Right renal cortex interstitium (tissue), 3 donors: ENCODE data around the gene NTF3. TPM values are rescaled to one million over a fixed set of nuclear protein-coding genes. Genes with fewer than 3 reads are reported as not detected.
A peak's percentile ranks its signal among the peaks of the same experiment; 100 is the strongest.

Source experiments
- DNase-seq, 3 donors: peaks; one replicate each; pipeline ENCODE4 v3.0.0-alpha.2; 2013; ENCODE audit warnings: low read depth in 3 of 3, low spot score in 2 of 3
- polyA plus RNA-seq, 3 donors: library from polyadenylated mRNA; unstranded; fragments of 120-200 nt; gene quantifications; one replicate each; pipeline ENCODE4 v1.2.1, GENCODE V29; 2013; ENCODE audit not compliant: insufficient read length in 3 of 3

NTF3 gene
- polyA plus RNA-seq, 3 donors, result 4.3 to 5.4 (median 4.7) TPM

DNA sequence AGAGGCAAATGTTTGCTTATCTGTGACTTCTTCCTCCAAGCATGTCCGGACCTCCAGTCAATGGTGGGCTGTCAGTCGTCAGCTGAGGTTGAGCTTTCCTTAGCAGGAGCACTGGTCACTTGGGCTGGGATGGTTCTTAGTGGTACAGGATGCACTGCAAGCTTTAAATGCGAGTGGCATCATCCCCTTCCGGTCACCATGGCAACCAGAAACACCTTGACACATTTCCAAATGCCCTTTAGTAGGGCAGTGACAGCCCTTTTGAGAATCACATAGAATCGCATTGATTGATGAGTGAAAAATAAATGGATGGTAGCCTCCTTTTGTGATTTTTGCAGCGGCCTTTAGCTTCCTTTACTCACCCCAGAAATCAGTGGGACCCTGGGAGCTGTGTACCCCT, 24.1 kb downstream of the NTF3 start:
- DNase-seq, result no peak

DNA sequence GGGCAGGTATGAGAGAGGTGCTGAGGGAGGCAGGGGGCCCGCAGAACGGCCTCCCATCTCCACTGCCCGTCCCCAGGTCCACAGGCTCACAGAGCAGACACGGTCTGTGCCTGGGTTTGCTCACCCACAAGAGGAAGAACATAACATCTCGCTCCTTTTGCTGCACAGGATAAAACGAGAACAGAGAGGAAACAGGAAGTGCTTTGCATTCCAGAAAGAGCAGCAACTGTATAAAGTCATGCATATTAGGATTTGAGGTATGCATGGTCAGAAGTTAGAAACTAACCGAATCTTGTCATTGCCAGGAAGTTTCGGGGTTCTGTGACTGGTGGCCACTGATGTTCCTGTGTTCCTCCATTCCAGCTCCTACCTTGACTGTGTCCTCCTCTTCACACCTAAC, 25.0 kb downstream of the NTF3 start:
- no peak for DNase-seq

DNA sequence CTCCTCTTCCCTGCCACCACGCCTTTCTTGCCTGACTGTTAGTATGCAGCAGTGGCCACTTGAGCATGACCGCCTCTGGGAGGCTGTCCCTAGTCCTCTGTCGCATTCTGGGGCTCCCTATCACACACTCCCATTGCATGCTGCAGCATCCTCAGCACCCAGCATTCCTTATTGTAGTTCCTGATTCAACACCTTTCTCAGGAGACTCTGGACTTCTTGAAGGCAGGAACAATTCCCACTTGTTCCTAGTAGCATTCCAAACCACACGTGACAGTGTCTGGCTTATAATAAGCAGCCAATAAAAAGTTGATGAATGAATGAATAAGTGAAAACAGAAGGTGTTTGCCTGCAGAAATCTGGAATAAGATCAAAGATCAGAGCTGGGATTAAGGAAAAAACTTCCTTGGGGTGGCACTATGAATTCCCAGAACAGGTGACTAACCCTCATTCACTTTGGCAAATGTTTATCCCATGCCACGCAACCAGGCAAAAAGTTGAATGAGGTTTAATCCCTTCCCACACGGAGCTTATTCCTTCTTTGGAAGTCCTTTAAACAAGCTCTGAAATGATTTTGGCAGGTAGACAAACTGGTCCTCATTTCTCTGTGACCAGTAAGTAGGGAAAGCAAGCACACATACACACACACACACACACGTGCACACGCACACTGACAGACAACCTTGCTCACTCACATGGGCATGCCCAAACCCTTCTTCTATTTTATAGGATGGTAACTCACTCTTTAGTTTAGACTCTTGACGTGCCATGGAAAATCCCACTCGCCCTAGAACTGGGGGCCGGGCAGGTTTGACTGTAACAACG, 26.5 kb downstream of the NTF3 start:
- no peak for DNase-seq

DNA sequence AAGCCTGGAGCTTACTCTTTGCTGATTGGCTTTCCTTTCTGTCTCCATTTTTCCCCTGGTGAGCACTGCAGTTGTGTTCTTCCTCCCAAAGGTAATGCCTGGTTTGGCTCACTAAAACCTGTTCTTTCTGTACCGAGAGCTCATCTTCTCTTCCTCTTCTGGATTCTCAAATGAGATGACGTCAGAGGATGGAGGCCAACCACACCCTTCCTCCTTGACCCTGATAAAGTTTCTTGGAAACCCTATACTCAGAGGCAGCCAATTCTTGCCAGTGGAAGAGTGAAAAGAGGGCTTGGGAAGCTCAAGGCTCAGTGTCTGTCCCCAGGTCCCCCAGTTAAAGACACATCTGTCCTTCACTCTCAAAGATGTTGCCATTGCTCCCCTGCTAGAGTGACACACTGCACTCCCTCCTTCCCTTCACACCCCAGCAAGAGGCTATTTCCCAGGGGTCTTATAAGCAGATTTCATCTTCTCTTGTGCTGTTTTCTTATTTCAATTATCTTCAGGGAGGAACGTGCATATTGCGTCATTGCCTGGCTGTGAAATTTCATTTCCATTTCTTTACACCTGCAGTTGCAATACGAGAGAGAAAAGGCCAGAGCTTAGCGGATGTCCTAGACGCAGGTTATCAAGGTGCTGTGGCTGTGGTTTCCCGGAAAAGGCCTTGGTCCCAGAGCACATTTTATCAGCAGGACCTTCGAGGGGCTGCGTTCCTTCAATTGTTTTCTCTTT, 27.3 kb downstream of the NTF3 start:
- DNase-seq, result no peak

DNA sequence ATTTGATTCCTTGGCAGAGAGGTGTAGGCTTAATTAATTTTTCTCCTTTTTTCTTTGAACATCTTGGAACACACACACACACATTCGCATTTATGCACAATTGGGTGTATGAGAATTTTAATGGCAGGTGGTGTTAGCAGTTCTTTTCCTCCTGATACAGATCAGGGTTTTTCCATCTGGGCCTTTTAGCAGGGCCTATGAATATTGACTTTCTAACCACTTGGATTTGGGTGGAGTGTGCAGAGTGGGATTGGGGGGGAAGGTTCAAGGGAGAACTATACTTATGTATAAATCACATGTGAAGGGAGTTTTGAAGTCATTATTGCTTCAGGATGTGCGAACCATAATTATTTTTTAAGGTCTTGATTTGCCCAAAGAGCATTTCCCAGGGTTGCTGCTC, 28.9 kb downstream of the NTF3 start:
- DNase-seq, result no peak

DNA sequence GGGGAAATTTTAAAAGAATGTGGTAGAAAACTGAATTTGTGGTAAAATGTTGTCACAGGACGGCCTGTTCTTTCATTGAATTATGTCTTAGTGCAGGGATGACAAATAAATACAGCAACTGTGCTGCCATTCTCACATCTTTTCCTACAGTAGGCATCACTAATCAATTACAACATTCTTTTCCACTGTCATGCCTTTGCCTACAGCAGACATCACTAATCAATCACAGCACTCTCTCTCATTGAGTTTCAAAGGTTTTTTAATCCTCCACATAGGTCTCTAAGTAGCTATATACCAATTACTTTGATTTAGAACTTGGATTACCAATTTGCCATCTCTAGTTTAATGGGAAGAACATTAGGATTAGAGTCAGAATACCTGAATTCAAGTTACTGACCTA, 30.1 kb downstream of the NTF3 start:
- no peak for DNase-seq

DNA sequence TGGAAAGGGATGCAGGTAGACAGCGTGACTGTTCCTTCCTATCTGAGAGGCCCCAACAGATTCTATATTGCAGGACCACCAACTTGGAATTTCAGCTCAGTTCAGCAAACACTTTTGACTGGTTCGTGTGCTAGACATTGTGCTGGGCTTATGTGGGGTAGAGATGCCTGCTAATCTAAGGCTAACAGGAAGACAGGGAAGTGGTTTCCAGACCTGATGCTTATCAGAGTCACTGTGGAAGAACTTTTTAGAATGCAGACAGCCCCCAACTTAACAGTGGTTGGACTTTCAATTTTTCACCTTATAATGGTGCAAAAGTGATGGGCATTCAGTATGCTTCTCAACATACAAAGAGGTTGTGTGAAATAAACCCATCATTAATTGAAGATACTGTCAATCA, 32.2 kb downstream of the NTF3 start:
- DNase-seq, result no peak

DNA sequence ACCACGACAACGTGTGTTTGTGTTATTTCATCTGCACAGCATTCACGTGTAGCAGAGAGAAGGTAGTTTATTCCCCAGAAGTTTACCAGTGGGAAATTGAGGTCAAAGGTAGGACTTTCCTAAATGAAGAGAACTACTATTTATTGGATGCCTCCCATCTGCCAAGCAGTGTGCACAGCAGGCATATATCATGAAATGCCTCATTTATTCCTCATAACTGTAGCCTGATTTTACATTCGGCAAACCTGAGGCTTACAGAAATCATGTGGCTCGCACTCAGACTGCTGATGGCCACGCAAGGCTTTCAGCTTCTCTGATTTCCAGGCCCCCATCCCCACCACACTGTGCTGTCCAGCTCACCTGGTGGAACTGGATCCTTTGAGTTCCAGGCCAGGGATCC, 33.5 kb downstream of the NTF3 start:
- DNase-seq, result no peak

DNA sequence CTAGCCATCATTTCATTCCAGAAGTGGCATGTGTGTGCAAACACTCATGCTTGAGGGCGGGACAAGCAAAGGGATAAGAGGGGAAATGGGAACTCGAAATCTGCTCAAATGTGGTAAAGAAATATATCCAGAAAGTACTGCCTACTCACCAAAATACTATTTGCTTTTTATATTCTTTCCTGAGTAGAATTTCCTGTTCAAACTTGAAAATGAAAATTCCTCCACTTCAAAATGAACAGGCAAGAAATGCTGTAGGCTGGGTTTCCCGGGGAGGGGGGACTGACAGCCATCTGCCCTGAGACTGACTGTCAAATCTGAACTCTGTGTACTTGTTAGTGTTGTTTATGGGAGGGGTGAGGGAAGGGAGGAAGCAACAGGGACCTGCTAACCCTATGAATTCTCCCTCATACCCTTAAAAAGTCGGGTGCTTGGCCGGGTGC, 34.6 kb downstream of the NTF3 start:
- no peak for DNase-seq

DNA sequence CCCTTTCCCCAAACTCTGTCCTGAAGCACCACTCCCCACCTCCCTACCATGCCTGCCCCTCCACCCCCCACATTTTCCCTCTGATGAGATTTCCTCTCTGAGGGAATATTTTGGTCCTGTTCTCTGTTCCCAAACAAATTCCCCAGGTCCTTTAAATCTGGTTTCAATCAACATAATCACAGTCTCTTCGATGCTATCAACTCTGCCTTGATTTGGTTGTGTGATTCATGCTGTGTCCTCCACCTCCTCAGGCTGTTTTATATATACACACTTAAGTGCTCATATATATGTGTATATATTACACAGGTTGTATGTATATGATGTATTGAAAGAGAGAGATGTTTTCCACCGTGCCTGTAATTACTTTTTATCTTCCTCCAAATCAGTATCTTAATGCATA, 36.0 kb downstream of the NTF3 start:
- no peak for DNase-seq

DNA sequence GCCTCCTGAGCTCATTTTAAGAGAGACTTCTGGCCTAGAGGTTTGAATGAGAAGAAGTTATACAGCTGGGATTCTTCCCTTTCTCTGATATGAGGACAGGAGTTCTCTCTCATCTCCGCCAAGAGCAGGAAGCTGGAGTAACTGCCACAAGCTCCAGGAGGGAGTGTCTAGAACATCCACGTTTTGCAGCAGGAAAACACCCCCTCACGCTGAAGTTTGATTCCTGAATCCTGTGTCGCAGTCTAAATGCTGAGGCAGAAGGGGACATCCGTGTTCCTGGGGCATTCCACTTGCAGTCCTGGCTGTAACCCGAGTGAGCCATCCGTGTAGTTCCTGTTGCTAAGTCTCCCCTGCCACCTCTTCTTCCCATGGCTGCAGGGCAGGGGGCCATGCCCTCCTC, 38.3 kb downstream of the NTF3 start:
- DNase-seq, result no peak

DNA sequence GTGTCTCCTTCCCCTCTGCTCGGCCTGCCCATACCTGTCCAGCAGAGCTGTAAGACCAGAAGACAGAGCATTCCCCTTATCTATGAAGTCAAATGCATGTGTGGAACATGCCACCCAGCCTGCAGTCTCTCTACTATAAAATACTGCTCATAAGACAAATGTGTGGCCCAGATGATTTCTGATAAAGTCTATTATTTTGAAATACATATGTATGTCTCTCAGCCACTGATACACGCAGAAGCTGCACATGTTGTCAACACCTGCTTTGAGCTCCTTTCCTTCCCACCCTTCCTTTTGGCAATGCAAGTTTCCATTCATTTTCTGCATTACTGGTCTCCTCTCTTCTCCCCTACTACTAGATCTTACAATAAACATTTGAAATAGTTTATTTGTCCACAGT, 38.8 kb downstream of the NTF3 start:
- no peak for DNase-seq

DNA sequence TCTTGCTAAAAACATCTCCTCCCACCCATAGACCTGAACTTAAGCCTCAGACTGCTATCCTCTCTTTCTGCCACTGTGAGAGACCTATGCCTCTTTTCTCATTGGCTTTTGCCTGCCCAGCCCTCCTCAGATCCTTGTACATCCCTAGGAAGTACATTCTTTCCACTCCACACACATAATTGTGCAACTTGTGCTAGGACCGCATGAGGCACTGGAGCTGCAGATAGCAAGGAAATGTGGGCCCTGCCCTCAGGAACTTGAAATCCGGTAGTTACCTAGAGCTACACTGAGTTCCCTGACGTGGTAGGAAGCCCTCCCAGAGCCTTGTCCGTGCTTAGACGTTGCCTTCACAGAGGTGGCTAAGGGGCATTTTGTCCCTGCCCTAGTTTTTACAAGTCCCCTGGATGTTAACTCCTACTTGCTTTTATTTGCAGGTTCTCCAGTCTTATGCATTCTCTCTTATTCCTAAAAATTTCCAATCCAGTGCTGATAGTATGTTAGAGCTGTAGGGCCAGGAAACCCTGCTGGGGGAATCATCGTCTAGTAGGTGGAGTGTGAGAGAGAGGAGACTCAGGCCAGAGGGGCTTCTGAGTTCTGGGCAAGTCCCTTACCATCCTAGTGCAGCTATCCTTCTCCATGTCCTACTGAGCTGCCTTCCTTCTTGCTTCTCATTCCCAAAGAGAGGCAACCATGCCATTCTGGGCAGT, 41.3 kb downstream of the NTF3 start:
- no peak for DNase-seq

DNA sequence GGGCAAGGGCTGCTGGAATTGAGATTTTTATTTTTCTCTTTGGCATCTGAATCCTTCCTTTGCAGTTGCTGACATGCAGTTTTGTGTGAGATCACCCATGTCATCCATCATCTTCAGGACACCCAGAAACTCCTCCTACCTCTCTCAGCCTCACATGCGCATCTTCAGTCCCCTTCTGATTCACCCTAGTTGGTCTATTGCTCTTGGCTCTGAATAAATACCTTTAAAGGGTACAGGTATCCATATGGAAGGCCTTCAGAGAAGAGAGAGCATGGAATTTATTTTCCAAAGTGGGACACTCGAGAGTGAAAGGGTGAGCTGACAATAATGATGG, 41.8 kb downstream of the NTF3 start:
- DNase-seq, result no peak

DNA sequence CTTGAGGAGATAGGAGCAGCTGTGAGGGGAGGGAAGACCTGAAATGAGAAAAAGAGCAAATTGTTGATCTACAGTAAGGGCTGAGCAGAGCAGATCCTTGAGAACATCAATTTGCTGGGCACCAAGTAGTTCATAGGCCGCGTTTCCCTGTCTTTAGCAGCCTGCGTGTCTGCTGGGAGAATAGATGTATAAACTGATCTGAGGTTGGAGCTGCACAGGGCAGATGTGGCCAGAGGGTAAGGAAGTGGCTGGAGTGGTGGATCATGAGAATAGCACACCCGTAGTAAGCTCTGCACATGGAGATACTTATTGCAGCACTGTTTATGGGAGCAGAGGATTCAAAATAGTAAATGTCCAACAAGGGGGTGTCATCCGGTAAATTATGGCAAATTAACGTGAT, 44.4 kb downstream of the NTF3 start:
- DNase-seq, result no peak

DNA sequence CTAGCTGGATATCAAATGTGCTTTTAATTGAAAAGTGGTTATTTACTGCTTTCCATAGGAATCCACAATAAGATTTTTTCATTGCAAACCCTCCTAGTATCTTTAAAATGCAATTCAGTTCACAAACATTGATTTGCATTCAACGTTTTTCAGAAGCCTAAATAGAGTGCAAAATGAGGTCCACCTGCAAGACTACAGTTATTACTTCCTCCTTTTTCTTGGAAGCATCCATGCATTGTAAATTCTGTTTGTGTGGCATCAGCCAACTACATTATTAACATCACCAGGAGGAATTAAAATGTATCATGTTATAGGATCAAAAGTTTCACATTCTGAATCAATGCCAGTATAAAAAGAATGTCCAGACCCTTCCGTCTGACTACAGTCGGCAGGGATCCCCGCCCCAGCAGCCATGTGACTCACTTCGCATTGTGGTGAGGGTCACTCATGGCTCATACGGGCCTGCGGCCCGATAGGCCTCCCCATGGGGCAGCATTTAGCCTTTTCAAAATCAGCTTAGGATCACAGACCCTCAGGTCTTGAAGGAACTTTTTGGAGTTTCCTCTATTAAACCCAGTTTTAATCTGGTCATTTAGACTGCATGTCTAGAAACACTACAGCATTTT, 46.3 kb downstream of the NTF3 start:
- no peak for DNase-seq

DNA sequence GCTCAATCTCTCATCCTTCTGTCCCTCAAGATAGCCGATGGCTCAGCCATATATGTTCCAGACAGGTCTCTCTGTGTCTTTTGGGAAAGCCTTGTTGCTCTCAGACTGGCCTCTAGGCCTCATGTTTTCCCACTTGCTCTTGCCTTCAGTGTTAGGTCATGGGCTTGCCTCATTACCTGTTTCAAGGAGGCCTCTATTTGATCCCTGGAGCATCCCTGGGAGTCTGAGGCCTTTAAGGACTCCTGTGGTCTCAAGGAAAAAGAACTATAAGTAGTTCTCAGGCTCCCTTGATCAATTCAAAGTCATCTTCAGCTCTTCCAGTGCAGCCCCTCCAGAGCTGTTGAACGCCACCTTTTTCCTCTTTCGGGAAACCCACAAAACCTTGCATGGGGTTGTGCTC, 47.9 kb downstream of the NTF3 start:
- DNase-seq, result no peak

DNA sequence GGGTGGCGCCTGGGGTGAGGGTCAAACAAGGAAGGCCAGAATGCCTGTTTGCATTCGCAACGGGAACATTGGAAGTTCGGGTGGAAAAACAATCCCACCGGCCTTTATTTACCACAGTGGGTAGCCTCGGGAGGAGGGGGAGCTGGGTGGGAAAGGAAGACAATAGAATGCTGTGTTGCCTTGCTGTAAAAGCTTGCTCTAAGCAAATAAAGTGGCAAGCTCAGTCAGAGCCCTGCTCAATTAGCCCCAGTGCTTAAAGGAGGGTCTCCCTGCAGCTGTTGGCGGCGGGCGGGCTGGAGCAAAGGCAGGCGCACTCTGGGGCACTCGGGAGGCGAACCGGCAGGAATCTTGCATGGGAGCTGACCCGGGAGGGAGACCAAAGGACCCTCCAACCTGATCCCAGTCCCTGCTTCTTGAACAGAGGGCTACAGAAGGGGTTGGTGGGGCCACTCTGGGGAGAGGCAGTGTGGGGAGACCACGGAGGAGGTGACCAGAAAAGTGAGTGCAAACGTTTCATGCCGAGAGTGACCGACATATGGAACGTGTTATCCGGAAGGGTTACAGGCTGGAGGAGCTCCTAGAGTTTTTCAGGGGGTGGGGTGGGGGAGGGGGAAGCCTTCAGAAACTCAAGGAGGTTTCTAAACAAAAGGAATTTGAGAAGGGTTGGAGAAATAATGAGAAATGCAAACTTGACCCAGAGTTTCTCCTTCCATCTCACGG, 48.5 kb downstream of the NTF3 start:
- DNase-seq, result peak in 2 of 3 donors; percentile 63 to 70

DNA sequence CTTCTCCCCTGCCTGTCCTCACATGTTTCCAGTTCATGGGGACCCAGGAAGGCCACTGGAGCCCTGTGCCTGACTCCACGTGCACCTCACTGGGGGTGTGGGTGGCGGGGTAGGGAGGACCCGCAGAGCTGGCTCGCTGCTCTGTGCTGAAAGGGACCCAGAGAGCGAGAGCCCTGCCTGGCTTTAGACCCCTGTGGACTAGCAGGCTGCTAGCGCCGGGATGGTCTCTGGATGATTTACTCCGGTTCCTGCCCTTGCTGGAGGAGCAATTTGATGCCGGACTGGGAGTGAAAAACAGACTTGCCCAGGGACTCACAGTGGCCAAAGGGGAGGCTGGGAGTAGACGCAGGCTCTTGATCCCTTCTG, 49.0 kb downstream of the NTF3 start:
- peak in 2 of 3 donors; percentile 47 to 65 for DNase-seq

DNA sequence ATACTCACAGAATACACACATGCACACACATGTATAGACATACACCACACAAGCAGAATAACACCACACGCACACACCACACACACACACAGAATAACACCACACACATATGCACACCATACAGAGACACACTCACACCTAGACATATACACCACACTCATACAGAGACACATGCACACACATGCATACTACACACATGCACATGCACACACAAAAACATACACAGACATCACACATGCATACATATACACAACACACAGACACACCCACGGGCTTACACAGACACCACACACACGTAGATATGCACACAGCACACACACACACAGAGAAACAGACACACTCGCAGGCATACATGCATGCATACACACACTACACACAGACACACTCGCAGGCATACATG, 49.7 kb downstream of the NTF3 start:
- no peak for DNase-seq

DNA sequence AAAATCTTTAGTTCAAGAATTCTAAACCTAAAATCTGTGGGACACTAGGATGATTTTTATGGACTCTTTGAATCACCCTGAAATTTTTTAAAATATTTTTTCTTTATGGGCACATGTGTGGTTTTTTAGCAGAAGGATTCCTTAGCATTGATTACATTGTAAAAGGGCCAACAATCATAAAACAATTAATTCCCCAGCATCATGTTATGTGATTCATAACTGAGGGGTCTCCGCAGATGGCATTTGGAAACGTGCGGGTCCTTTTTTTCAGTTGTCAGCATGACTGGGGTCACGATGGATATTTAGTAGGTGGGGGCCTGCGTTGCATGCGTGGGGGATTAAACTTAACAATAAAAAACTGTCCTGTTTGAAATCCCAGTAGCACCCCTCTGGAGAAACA, 52.5 kb downstream of the NTF3 start:
- no peak for DNase-seq
